IMR-90 (cell line): ENCODE data around the gene KCNJ18. TPM values are rescaled to one million over a fixed set of nuclear protein-coding genes. Genes with fewer than 3 reads are reported as not detected.
"Not testable (repeated sequence)": the region's sequence is repeated elsewhere in the genome, so short reads cannot be mapped to it uniquely, and the experiment has no call there.

Experiments
- ATAC-seq: fragments of 200-7000 bp; cut with Tn5 transposase; 2 replicates; pipeline ENCODE4 v1.9.1; 2020; ENCODE audit warnings: low read depth, mild to moderate bottlenecking, moderate library complexity
- BruUV-seq: library from RNA; stranded (reverse); fragments of 400-500 nt; replicated peaks from 2 replicates; lab custom pipeline; 2021; lab: Mats Ljungman, UMichigan
- CTCF ChIA-PET: fragments of 300-600 bp; formaldehyde crosslinking; extraction: SDS; loops from one replicate; lab custom pipeline; 2021; ENCODE audit warnings: antibody characterized with exemption; lab: Yijun Ruan, JAX
- POLR2A ChIA-PET: fragments of 300-600 bp; sonication (Branson Sonifier 250); formaldehyde crosslinking; loops from one replicate; lab custom pipeline; 2022; ENCODE audit warnings: antibody characterized with exemption; ENCODE audit not compliant: unreplicated experiment; lab: Charles Lee
- DNase-seq: peaks from one replicate; pipeline ENCODE4 v3.0.0; 2013
- H2AFZ ChIP-seq: replicated peaks from 2 replicates; pipeline ENCODE3; 2013; ENCODE audit warnings: low read length, mild to moderate bottlenecking; ENCODE audit not compliant: poor library complexity
- H2AK5ac ChIP-seq: 2 replicates; pipeline ENCODE4 v1.6.1; 2013; ENCODE audit warnings: low read depth, low read length, inconsistent platforms
- H2AK9ac ChIP-seq: replicated peaks from 2 replicates; pipeline ENCODE3; 2013; ENCODE audit warnings: mild to moderate bottlenecking, low read depth, low read length, moderate library complexity; ENCODE audit not compliant: poor library complexity
- H2BK120ac ChIP-seq: 2 replicates; pipeline ENCODE4 v1.6.1; 2013; ENCODE audit warnings: low read depth, low read length, inconsistent platforms
- H2BK15ac ChIP-seq: 3 replicates; pipeline ENCODE4 v1.6.1; 2013; ENCODE audit warnings: low read depth, low read length, inconsistent platforms
- H2BK20ac ChIP-seq: 2 replicates; pipeline ENCODE4 v1.6.1; 2013; ENCODE audit warnings: low read depth, mild to moderate bottlenecking, inconsistent platforms, low read length, moderate library complexity
- H2BK5ac ChIP-seq: 2 replicates; pipeline ENCODE4 v1.6.1; 2013; ENCODE audit warnings: mild to moderate bottlenecking, low read depth, low read length, inconsistent platforms; ENCODE audit not compliant: poor library complexity, severe bottlenecking
- H3K14ac ChIP-seq: replicated peaks from 2 replicates; pipeline ENCODE4 v1.6.1; 2013; ENCODE audit warnings: low read depth, low read length, inconsistent platforms
- H3K18ac ChIP-seq: 2 replicates; pipeline ENCODE4 v1.6.1; 2013; ENCODE audit warnings: low read depth, low read length, control low read depth
- H3K23ac ChIP-seq: 2 replicates; pipeline ENCODE4 v1.6.1; 2013; ENCODE audit warnings: low read depth, low read length, inconsistent platforms
- H3K27ac ChIP-seq: 2 replicates; pipeline ENCODE4 v1.5.1; 2013; ENCODE audit warnings: mild to moderate bottlenecking, control low read depth, low read length; ENCODE audit not compliant: insufficient read depth
- H3K27me3 ChIP-seq: 2 replicates; pipeline ENCODE4 v1.6.1; 2013; ENCODE audit warnings: low read length; ENCODE audit not compliant: control insufficient read depth, insufficient read depth
- H3K36me3 ChIP-seq: 2 replicates; pipeline ENCODE4 v1.6.1; 2013; ENCODE audit warnings: low read length, mixed read lengths; ENCODE audit not compliant: control insufficient read depth, insufficient read depth
- H3K4ac ChIP-seq: 2 replicates; pipeline ENCODE4 v1.6.1; 2013; ENCODE audit warnings: low read depth, low read length, inconsistent platforms
- H3K4me1 ChIP-seq: 2 replicates; pipeline ENCODE4 v1.6.1; 2013; ENCODE audit warnings: low read length, mixed read lengths; ENCODE audit not compliant: control insufficient read depth, insufficient read depth
- H3K4me2 ChIP-seq: 2 replicates; pipeline ENCODE4 v1.6.1; 2013; ENCODE audit warnings: low read depth, mild to moderate bottlenecking, control low read depth, low read length, moderate library complexity
- H3K4me3 ChIP-seq: 2 replicates; pipeline ENCODE4 v1.5.1; 2013; ENCODE audit warnings: low read depth, mild to moderate bottlenecking, control low read depth, low read length, moderate library complexity; ENCODE audit not compliant: insufficient read depth
- H3K56ac ChIP-seq: 2 replicates; pipeline ENCODE4 v1.6.1; 2013; ENCODE audit warnings: low read length, inconsistent platforms; ENCODE audit not compliant: insufficient read depth; ENCODE audit errors: extremely low read depth
- H3K79me1 ChIP-seq, 2 experiments: 2 replicates each; pipeline ENCODE4 v1.6.1; 2013; ENCODE audit warnings: low read length in 2 of 2, inconsistent platforms in 1 of 2, low read depth in 1 of 2
- H3K9ac ChIP-seq: 2 replicates; pipeline ENCODE4 v1.6.1; 2013; ENCODE audit warnings: low read depth, low read length, control low read depth
- H3K9me1 ChIP-seq: 2 replicates; pipeline ENCODE4 v1.6.1; 2013; ENCODE audit warnings: low read length, inconsistent platforms; ENCODE audit not compliant: insufficient read depth
- H3K9me3 ChIP-seq: 2 replicates; pipeline ENCODE4 v1.6.1; 2013; ENCODE audit warnings: low read length; ENCODE audit not compliant: control insufficient read depth, insufficient read depth
- H4K20me1 ChIP-seq: 2 replicates; pipeline ENCODE4 v1.6.1; 2013; ENCODE audit warnings: low read length, inconsistent platforms; ENCODE audit not compliant: insufficient read depth
- H4K5ac ChIP-seq: 2 replicates; pipeline ENCODE4 v1.6.1; 2013; ENCODE audit warnings: mild to moderate bottlenecking, low read depth, low read length, control low read depth
- H4K8ac ChIP-seq, 2 experiments: 2 replicates each; pipeline ENCODE4 v1.6.1; 2013; ENCODE audit warnings: low read depth in 2 of 2, low read length in 2 of 2, control low read depth in 1 of 2, inconsistent platforms in 1 of 2
- H4K91ac ChIP-seq: 2 replicates; pipeline ENCODE4 v1.6.1; 2013; ENCODE audit warnings: low read depth, low read length, inconsistent platforms; ENCODE audit not compliant: insufficient read depth
- WGBS, 2 experiments: methylation state at CpG; one replicate each; pipeline versions ENCODE4 v1.1.5 to v1.1.7; 2013; ENCODE audit warnings: missing lambda C conversion rate in 2 of 2; ENCODE audit not compliant: insufficient read length in 1 of 2; ENCODE audit errors: extremely low coverage in 2 of 2; 5-methylcytosine and 5-hydroxymethylcytosine counted together
- dilution Hi-C: fragments of 300-500 bp; cut with HindIII; formaldehyde crosslinking; loops from one replicate; pipeline ENCODE4 v1.14.3; 2018; ENCODE audit warnings: low sequenced_read_pairs; ENCODE audit not compliant: unreplicated experiment
- in situ Hi-C: fragments of 300-500 bp; cut with MboI; formaldehyde crosslinking; loops from 3 replicates; pipeline ENCODE4 v1.14.3; 2019; ENCODE audit warnings: low sequenced_read_pairs, inconsistent platforms, mixed read lengths
- intact Hi-C: fragments of 100-400 bp; cut with micrococcal nuclease; formaldehyde crosslinking; loops from 2 replicates; pipeline ENCODE4 v1.10.0; 2022
- polyA plus RNA-seq, 3 experiments: library from polyadenylated mRNA; depleted of rRNA; stranded (reverse); fragments of >200 nt; gene quantifications; 2 replicates each; pipeline ENCODE4 v1.2.3, GENCODE V29; 2012; ENCODE audit warnings: low replicate concordance in 1 of 3
- total RNA-seq: library from RNA; depleted of rRNA; stranded (reverse); fragments of >200 nt; gene quantifications from 2 replicates; pipeline ENCODE4 v1.2.3, GENCODE V29; 2012

Gene KCNJ18
- total and polyA plus RNA-seq, 2 of the 4 experiments (the other 2 are of a cell fraction) = not detected

DNA sequence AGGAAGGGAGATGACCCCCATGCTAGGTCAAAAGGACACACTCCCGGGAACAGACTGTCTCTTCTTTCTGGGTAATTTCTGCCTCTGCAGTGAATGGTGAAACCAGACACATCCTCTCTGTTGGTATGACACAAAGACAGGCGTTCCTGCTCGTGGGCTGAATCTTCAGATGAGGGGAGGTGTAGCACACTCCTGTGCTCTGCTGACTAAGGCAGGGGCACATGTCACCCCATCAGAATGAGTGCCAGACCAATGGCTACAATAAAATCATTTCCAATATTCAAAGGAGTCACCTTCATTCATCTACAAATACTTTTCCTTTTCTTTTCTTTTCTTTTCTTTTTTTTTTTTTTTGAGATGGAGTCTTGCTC is 24.2 kb upstream of the KCNJ18 start:
- H3K14ac ChIP-seq, POLR2A ChIA-PET, H3K4me3 ChIP-seq, H3K9me1 ChIP-seq, H4K8ac ChIP-seq, H3K27me3 ChIP-seq, H2BK15ac ChIP-seq, BruUV-seq, H3K18ac ChIP-seq, in situ Hi-C loops, ATAC-seq, H2BK20ac ChIP-seq, H3K4me1 ChIP-seq, H4K20me1 ChIP-seq, intact Hi-C loops, H2AK5ac ChIP-seq, CTCF ChIA-PET, H3K23ac ChIP-seq, H3K9ac ChIP-seq, H3K4me2 ChIP-seq, H3K36me3 ChIP-seq, H3K4ac ChIP-seq, H2BK120ac ChIP-seq, H3K56ac ChIP-seq, H2AFZ ChIP-seq, H4K5ac ChIP-seq, H3K79me1 ChIP-seq, H4K91ac ChIP-seq, H3K27ac ChIP-seq, H2AK9ac ChIP-seq, DNase-seq, H2BK5ac ChIP-seq, dilution Hi-C loops: not testable (repeated sequence)
- no CpG with 5 or more reads among the region's 3 CpGs for WGBS, 2 experiments
- H3K9me3 ChIP-seq = peaks cover 26% of the 10 kb centered on the region

DNA sequence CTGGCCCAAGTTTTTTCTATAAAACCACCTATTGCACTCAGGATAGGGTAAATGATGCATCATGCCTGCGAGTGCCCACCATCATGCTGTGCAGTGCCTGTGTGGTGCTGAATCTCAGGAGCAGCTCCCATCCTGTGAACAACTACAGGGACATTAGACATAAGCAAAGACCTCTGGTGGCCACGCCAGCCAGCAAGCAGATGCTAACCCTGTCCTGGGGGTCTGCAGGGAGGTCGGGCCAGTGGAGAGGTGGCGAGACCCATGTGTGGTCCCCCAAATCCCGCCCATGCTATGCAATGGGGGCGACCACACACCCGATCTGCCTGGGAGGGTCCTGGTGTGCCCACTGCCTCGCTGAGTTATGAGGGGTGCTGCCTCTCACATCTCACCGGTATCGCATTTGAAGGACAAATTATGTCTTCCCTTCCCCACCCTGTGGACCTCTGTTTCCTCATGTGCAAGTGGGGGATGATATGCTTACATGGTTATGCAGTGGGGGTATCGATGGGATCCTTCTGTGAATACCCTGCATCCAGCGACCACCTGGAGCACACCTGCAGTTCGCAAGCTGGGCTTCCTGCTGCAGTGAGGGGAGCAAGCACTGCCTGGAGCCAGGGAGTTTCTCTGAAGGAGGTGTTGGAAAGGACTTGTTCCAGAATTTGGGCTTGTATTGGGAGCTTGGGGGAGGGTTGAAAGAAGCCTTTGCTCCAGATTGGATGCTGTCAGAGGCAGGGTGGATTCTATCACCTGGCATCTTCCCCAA is 23.4 kb upstream of the KCNJ18 start:
- intact Hi-C loops, H3K18ac ChIP-seq, H3K27ac ChIP-seq, H2AK9ac ChIP-seq, in situ Hi-C loops, H3K4me2 ChIP-seq, H3K4ac ChIP-seq, H3K79me1 ChIP-seq, H3K56ac ChIP-seq, BruUV-seq, H3K23ac ChIP-seq, H2AFZ ChIP-seq, H2BK120ac ChIP-seq, H4K5ac ChIP-seq, H2AK5ac ChIP-seq, H3K4me3 ChIP-seq, H4K8ac ChIP-seq, H2BK20ac ChIP-seq, H4K91ac ChIP-seq, H3K27me3 ChIP-seq, ATAC-seq, H2BK15ac ChIP-seq, H3K14ac ChIP-seq, POLR2A ChIA-PET, H3K4me1 ChIP-seq, H4K20me1 ChIP-seq, CTCF ChIA-PET, H3K9me1 ChIP-seq, H3K36me3 ChIP-seq, DNase-seq, dilution Hi-C loops, H3K9ac ChIP-seq, H2BK5ac ChIP-seq: not testable (repeated sequence)
- 57% methylated on average over 1 of the region's 13 CpGs; no CpG with 5 or more reads in 1 of the 2 experiments for WGBS, 2 experiments
- H3K9me3 ChIP-seq = peaks cover 30% of the 10 kb centered on the region
